HG03558 (cell line): Measurements from ENCODE around the gene CFAP251.
"Not testable (repeated sequence)": the region's sequence is repeated elsewhere in the genome, so short reads cannot be mapped to it uniquely, and the experiment has no call there.

Experiments
- ATAC-seq: cut with Tn5 transposase; IDR thresholded peaks from one replicate; pipeline ENCODE4 v1.9.1; 2021; ENCODE audit warnings: moderate number of reproducible peaks; ENCODE audit not compliant: unreplicated experiment; ENCODE audit errors: extremely low read depth

Gene CFAP251

DNA sequence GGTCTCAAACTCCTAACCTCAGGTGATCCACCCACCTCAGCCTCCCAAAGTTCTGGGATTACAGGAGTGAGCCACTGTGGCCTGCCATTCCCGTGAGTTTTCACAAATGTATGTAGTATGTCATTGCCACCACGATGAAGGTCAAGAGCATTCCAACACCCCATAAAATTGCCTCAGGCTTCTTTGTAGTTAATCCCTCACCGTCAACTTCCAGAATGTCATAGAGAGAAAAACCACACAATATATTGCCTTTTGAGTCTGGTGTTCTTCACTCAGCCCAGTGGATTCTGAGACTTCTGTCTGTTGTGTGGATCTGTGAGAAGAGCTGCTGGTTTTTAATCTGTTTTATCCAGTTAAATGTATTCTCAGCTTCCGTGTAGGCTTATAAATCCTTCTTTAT lies 12.6 kb upstream of the CFAP251 start:
- no peak for ATAC-seq

DNA sequence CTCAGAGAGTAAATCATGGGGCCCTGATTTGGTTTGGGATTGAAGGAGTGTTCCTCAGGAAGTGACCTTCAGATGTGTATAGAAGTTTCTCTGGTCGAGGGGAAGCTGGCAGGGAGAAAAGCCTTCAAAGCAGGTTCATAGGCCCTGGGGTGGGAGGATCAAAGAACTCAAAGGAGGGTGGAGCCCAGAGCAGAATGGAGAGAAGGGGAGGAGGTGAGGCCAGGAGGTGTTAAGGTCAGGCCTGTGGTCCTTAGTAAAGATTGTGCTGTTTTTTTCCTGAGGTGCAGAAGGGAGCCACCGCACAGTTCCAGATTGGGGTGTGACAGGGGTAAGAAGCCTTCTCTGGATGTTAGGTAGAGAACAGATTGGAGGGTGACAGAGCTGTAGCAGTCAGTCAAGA lies 9.7 kb upstream of the CFAP251 start:
- ATAC-seq, result no peak

DNA sequence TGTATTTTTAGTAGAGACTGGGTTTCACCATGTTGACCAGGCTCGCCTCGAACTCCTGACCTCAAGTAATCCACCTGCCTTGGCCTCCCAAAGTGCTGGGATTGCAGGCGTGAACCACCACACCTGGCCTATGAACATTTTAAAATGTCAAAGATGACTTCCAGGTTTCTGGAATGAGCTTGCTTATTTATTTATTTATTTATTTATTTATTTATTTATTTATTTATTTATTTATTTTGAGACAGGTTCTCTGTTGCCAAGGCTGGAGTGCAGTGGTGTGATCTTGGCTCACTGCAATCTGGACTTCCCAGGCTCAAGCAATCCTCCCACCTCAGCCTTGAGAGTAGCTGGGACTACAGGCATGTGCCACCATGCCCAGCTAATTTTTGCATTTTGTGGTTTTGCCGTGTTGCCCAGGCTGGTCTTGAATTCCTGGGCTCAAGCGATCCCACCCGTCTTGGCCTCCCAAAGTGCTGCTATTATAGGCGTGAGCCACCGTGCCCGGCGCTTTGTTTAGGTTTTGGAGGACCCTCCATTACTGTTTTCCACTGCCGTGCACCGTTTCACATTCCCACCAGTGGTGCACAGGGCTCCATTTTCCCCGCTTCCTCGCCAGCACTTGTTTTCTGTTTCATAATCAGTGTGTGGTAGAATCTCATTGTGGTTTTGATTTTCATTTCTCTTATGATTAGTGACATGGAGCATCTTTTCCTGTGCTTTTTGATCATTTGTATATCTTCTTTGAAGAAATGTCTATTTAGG lies 6.4 kb upstream of the CFAP251 start:
- no peak for ATAC-seq

DNA sequence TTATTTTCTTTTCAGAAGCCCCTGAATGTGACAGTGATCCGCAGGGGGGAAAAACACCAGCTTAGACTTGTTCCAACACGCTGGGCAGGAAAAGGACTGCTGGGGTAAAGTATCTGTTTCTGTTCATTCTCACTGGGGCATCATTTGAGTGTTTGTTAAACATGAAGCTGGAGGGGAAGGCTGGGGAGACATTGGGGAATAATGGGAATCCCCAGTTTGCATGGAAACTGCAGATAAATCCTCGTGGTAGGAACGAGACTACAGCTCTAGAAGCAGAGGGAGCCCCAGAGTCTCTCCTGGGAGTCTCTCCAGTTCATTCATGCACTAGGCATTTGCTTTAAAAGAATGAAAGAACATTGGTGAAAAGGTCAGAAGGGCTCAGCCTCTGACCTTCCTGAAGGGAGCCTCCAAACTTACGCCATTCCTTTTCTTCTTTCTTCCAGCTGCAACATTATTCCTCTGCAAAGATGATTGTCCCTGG lies 2.5 kb upstream of the CFAP251 start:
- ATAC-seq, result no peak

DNA sequence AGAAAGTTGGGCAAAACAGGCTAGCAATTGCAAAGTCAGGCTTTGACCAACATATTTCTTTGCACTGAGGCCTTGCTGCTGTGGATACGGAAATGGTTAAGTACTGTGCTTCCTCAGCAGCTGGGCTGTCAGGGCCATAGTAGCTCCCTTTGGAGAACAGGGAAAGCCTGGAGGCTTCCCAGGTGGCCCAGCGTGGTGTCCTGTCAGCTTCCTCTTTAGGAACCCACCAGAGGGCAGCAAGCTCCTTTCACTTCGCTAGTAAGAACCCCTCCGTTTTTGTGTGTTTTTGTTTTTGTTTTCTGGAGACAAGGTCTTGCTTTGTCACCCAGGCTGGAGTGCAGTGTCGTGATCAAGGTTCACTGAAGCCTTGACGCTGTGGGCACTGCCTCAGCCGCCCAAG lies 1.7 kb upstream of the CFAP251 start:
- no peak for ATAC-seq

DNA sequence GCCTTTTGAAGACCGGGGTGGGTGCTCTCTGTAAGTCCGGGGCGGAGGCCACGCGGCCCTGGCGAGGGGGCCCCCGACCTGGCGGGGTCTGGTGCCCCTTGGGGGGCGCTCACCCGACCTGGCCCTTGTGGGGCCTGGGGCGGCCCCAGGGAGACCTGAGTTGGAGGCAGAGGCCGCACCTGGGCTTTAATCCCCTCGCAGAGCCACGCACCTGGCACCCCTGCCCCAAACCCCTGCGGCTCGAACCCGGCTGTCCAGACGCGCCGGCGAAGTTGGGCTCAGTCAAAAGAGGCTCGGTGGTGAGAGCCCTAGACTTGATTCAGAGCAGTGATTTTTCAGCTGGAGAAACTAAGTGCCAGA lies 267 bp downstream of the CFAP251 start:
- no peak for ATAC-seq

DNA sequence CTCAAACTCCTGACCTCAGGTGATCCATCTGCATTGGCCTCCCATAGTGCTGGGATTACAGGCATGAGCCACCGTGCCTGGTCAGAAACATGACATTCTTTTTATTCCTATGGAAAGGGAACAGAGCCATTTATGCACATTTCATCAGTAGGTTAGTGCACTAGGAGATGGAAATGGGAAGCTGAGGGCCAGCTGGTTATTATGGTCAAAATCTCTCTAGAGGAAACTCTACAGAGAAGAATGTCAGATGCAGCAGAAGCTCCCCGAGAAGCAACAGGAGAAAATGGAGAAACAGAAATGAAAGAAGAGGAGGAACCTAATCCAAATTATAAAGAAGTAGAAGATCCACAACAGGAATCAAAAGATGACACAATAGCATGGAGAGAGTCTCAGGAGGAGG lies 2.7 kb downstream of the CFAP251 start:
- no peak for ATAC-seq

DNA sequence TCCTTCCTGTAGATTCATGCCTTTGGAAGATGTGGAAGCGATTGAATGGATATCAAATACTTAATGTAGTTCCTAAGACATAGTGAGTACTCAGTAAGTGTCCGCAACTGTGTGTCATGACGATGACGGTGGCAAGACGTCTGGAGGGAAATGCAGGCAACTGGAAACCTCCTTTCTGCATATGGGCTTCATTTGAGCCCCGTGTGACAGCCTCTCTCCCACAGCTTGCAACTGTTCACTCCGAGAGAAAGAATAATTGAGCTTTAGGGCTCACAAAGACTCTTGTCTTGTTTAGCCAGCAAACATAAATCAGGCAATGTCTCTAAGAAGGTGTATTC lies 6.9 kb downstream of the CFAP251 start:
- ATAC-seq, result no peak

DNA sequence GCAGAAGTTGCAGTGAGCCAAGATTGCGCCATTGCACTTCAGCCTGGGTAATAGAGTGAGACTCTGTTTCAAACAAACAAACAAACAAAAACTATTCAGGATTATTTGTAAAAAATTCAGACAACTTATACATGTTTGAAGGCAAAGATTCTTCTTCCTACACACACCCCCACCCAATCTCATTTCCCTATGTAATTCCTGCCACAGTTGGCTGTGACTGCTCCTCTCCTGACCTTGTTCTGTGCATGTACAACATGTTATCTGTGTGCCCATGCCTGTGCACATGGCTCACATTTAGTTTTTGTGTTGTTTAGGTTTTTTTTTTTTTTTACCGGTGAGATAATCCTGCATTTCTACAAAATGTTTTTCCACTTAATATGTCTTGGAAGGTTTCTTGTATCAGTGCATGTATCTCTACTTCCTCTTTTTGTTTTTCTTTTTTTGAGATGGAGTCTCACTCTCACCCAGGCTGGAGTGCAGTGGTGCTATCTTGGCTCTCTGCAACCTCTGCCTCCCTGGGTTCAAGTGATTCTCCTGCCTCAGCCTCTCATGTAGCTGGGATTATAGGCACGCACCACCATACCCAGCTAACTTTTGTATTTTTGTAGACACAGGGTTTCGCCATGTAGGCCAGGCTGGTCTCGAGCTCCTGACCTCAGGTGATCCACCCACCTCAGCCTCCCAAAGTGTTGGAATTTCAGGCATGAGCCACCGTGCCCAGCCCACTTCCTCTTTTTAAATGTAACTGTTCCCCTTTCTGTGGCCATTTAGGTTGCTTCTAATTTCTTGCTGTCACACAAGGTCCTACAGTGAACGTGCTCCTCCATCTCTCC lies 8.7 kb downstream of the CFAP251 start:
- ATAC-seq, result no peak

DNA sequence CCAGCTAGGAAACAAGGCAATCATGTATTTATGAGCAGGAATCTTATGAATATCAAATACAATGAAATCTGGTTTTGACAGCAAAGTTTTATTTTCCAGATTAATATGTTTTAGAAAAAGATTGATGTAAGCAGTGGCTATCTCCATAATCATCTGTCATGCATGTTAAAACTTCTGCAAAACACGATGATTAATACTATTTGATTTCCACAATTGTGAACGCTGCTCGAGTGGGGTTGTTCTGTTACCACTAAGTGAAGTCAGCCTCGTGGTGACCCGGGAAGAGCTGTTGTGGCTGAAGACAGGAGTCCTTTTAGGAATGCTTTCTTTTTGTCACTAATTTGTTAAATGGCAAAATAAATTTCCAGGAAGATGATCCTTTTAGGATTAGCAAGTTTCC lies 9.4 kb downstream of the CFAP251 start:
- ATAC-seq, result no peak

DNA sequence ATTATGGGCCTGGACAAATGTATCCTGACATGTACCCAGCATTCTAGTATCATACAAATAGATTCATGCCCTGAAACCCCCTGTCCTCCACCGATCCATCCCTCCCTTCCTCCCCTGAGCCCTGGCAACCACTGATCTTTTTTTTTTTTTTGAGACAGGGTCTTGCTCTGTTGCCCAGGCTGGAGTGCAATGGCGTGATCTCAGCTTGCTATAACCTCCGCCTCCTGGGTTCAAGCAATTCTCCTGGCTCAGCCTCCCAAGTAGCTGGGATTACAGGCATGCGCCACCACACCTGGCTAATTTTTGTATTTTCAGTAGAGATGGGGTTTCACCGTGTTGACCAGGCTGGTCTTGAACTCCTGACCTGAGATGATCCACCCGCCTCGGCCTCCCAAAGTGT lies 11.2 kb downstream of the CFAP251 start:
- ATAC-seq, result not testable (repeated sequence)

DNA sequence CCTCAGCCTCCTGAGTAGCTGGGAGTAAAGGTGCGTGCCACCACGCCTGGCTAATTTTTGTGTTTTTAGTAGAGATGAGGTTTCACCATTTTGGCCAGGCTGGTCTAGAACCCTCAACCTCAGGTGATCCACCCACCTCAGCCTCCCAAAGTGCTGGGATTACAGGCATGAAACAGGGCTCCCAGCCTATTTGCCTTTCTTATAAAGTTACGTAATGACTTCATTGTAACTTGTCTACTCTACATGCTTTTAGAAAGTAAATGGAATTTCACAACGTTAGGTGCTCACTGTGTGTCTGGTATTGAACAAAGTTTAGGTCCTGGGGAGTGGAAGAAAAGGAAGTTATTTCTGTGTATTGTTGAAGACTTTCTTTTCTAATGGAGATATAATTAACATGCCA lies 12.5 kb downstream of the CFAP251 start:
- no peak for ATAC-seq

DNA sequence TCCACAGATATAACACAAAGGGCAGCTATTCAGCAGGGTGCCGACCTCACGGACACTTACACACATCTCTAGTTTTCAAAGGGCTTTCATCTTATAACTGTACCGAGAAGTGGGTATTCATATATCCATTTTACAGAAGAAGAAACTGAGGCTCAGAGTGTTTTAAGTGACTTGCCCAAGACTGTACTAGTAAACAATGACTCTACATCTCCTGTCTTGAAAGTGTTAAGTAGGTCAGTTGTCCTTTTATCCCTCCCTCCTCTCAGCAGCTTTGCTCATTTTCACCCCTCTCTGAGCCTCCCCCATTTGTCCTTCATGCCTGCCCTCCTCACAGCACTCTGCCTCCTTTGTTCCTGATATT lies 13.8 kb downstream of the CFAP251 start:
- ATAC-seq, result no peak

DNA sequence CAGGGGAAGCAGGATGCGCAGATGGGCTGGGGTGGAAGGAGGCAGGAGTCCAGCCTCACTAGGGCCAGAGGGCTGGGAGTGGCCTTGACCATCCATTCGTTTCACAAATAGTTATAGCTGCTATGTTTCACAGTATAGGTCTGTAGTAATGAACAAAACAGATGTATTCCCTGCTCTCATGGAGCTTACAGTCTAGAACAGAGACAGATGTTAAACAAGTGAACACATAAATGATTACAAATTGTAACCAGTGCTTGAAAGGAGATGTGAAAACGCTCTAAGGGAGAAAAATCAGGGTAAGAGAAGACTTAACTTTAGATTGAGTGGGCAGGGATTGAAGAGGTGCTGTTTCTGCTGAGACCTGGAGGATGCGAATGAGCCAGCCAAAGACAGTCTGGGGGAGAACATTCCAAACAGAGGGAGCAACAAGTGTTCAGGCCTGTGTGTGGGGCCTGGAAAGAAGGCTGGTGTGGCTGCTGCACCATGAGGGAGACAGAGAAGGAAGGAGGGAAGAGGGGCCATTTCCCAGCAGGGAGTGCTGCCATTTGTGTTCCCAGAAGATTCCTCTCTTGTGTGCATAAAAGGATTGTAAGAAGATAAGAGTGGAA lies 14.6 kb downstream of the CFAP251 start:
- ATAC-seq, result no peak

DNA sequence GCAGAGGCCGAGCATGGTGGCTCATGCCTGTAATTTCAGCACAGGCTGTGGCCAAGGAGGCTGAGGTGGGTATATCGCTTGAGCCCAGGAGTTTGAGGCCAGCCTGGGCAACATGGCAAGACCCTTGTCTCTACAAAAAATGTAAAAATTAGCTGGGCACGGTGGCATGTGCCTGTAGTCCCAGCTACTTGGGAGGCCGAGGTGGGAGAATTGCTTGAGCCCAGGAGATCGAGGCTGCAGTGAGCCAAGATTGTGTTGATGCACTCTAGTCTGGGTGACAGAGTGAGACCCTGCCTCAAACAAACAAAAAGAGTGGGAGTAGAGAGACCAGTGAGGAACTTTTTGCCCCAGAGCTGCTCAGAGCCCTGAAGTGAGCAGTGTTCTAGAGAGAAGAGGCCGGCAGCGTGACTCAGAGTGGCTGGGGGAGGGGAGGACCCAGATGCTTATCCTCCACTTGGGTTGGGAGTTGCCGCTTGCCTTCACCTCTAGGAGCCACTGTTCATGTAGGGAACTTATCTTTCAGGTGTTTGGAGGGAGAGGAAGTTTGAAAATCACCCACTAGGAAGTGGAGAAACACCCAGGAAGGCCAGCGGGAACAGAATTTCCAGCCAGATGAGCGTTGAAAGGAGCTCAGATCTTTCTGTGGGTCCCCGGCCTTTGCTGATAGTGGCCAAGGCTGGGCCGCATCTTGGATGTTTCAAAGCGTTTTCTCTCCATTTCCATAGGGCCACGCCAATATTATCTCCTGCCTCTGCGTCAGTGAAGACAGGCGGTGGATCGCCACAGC lies 15.3 kb downstream of the CFAP251 start:
- ATAC-seq, result no peak

DNA sequence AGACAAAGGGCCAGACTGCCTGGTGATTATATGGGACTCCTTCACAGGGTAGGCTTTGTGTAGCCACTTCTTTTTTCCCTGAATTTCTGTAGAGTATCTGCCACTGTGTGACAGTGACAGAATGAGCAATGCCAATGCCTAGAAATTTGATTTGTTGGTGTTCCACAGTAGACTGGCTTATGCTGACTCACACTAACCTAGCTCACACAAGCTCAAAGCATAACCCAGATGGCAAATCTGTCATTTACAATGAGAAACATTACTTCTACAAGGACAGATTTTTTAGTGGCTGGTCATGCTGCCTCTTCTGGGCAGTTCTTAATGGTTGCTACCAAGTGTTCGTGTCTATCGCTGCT lies 15.9 kb downstream of the CFAP251 start:
- ATAC-seq, result no peak

DNA sequence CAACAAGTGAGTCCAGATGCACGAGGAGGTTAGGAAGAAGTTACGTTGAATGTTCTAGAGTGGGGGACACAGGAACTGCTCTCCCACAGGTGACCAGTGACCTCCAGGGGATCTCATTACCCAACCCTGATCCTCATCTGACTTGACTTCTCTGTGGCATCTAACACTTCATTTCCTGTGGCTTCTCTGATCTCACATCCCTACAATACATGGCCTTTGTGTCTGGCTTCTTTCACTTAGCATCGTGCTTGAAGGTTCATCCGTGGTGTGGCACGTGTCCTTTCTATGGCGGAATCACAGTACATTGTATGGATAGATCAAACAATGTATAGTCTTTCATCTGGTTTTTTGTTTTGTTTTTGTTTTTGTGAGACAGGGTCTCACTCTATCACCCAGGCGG lies 19.3 kb downstream of the CFAP251 start:
- ATAC-seq, result no peak

DNA sequence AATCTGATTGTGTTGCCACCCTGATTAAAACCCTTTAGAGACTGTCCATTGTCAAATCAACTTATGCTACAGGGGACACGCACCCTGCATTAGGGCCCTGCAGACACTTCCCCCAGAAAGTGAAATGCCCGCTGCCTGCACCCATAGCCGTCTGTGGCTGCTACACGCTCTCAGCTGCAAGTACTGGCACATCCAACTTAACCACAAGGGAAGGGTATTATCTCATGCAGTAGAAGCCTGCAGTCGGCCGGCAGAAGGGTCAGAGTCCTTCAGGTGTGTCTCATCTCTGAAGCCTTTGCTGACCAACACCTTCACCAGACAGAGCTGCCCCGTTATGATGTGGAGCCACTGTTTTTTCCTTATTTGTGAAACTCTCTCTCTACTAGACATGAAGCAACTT lies 20.8 kb downstream of the CFAP251 start:
- no peak for ATAC-seq

DNA sequence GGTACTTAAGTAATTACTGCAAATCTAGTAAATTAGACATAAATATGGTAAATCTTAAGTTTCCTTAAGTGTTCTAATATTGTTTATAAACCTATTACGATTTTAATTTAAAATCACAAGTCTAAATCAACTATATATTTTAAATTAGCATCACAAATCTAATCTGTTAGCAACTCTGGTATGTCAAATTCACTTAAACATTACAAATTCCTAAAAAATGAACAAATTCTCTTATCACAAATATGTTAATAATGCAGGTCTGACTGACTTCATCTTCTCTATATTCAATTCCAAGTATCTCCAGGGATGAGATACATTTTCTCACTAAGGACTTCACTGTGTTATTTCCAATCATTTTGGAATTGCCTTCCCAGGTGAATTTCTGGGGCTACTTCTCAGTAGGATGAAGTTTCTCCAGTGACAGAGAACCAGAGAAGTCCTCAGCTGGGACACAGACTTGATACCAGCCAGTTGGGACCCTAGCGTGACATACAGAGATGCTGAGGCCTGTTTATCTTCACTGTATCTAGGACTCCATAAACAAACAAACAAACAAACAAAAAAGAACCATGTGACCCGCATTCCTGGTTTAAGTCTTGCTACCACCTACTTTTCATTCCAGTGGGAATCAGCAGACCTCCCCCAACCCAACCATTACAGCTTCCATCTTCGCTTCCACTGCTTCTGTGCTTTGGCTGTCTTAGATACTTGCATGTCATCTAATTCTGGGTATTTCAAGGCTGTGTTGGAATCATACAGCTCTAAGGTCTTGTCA lies 21.8 kb downstream of the CFAP251 start:
- ATAC-seq, result no peak

DNA sequence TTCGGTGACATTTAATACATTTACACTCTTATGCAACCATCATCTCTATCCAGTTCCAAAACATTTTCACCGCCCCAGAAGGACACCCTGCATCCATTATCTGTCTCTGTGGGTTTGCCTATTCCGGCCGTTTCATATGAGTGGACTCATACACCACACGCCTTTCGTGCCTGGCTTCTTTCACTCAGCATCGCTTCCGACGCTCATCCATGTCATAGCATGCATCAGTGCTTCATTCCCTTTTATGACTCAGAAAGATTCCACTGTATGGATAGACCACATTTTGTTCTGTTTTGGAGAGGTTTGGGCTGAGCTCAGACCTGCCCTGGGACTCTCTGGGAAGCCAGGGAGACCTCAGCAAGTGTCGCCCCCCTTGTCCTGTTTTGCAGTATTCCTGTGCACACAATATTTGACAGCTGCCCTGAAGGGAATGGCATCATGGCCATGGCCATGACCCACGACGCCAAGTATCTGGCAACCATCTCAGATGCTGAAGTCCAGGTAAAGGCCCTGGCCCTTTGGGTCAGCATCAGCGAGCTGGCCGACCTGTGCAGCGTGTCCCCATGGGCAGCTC lies 23.8 kb downstream of the CFAP251 start:
- no peak for ATAC-seq
